AG10803 (cell line): Measurements from ENCODE around the gene NUDT22.

Source experiments
- DNase-seq: peaks from one replicate; pipeline ENCODE4 v3.0.0; 2010; ENCODE audit warnings: low read depth
- H3K4me3 ChIP-seq: 2 replicates; pipeline ENCODE4 v1.5.1; 2011; ENCODE audit warnings: mild to moderate bottlenecking, low read length, control low read depth
- CTCF ChIP-seq: conservative IDR thresholded peaks from 2 replicates; pipeline ENCODE4 v1.5.1; 2011; ENCODE audit warnings: mild to moderate bottlenecking, low read length, control low read depth, inconsistent platforms

Gene NUDT22

GRCh38 chr11:64229744-64230170 is 3.7 kb downstream of the NUDT22 start:
- TF ChIP-seq CTCF = no peak
- H3K4me3 ChIP-seq = peak overlapping the region; percentile 81
- no peak for DNase-seq

DNA sequence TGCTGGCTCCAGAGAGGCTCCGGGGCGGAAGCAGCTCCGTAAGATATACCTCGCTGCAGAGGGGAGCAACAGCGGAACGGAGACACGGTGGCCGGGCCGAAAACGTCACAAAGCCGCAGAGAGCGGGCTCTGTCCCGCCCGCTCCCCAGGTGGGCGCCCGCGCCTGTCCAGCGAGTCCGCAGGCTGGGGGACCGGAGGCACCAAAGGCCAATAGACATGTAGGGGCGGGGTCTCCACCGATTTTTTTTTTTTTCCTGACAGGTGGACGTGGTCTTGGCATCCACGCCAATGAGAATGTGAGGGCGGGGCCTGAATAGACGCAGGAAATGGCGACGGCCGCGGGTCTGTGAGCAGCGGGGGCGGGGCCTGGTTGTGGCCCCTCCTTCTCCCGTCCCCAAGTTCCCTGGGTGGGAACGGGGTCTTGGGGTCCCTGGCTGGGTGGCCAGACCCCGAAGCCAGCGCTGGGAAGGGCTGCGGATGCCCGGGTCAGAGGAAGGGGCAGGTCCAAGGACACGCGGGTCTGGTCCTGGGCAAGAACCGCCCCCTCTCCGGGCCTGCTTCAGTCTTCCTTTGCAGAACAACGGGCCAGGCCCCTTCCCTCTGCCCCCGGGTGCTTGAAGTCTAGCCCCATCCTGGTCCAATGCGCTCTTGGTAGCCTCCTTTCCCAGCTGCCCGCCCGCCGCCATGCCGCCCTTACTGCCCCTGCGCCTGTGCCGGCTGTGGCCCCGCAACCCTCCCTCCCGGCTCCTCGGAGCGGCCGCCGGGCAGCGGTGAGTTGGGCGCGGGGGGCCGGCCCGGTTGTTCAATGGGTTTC is 4.3 kb downstream of the NUDT22 start, which contains the start of gene DNAJC4:
TSS of gene DNAJC4 (plus strand) at position 378 of the 814 bp plus-strand sequence. CDS start at position 685, 307 bp downstream.
- no peak for TF ChIP-seq CTCF
- DNase-seq = peak; percentile 70
- peak within 1 kb of the TSS; percentile 81 for H3K4me3 ChIP-seq

DNA sequence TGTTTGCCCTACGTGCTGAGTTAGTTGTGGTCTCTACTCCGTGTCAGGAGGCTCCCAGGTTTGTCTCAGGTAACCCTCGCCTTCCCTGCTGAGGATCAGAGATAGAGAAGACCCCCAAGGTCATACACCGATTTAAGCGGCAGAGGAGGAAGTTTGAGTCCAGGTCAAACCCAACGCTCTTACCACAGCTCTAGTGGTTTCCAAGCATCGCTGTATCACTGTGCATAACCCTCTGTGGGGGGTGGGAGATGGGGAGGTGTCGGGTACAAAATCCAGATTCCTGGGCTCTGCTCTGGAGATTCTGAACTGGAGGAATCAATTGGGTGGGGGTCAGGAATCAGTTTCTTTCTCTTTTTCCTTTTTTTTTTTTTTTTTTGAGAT is 4.9 kb downstream of the NUDT22 start:
- no peak for DNase-seq
- H3K4me3 ChIP-seq = peak overlapping the region; percentile 81
- TF ChIP-seq CTCF = no peak

DNA sequence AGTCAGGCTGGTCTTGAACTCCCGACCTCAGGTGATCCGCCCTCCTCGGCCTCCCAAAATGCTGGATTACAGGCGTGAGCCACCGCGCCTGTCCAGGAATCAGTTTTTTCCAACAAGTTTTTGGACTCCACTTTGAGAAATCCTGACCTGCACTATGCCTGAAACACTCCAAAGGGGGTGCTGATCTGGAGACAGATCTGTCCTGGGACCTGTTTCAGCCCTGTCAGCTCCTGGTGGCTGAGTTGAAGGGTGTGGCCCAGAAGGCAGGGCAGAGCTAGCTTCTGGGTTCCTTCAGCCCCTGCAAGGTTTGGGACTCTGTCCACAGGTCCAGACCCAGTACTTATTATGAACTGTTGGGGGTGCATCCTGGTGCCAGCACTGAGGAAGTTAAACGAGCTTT is 5.5 kb downstream of the NUDT22 start:
- no peak for DNase-seq
- H3K4me3 ChIP-seq = no peak overlapping the region
- TF ChIP-seq CTCF = no peak

GRCh38 chr11:64232182-64232966 is 6.3 kb downstream of the NUDT22 start:
- DNase-seq = no peak
- no peak overlapping the region for H3K4me3 ChIP-seq
- no peak for TF ChIP-seq CTCF

- no peak for DNase-seq
- no peak overlapping the region for H3K4me3 ChIP-seq
- no peak for TF ChIP-seq CTCF
Measured at GRCh38 chr11:64232967-64233315, 6.9 kb downstream of the NUDT22 start.
